ENCODE results near the gene OGA. TPM values are rescaled to one million over a fixed set of nuclear protein-coding genes. Genes with fewer than 3 reads are reported as not detected.

OGA gene
- polyA plus RNA-seq, 1 experiment, result 25.6 TPM

DNA sequence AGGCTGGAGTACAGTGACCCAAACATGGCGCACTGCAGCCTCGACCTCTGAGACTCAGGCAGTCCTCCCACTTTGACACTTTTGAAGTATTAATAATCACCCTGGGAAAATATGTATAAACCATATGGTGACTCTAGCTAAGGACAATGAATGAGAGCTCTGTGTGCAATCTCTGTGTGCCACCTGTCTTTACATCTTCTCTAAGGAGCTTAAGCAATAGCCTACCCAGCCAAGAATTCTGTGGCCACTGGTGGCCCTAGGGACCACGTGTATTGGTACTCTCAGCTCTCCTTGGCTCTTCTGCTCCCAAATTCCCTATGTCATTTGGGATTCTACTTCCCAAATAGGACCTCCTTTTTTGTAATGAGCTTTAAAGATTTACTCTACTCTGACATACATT, 66.0 kb downstream of the OGA start:
- POLR2A ChIA-PET, result no interaction called here
- Histone ChIP-seq H3K36me3 (ENCODE audit: control insufficient read depth, insufficient read depth, low read length) (no peaks in the 10 kb centered on the region), H3K4me3 (ENCODE audit: low read depth, low read length) (no peak overlapping the region), H3K27me3 (ENCODE audit: control insufficient read depth, insufficient read depth, low read length) (0 out of 2 replicates have a peak, but pooled peaks cover 3% of the 10 kb centered on the region)
- TF ChIP-seq, protein P1, sequence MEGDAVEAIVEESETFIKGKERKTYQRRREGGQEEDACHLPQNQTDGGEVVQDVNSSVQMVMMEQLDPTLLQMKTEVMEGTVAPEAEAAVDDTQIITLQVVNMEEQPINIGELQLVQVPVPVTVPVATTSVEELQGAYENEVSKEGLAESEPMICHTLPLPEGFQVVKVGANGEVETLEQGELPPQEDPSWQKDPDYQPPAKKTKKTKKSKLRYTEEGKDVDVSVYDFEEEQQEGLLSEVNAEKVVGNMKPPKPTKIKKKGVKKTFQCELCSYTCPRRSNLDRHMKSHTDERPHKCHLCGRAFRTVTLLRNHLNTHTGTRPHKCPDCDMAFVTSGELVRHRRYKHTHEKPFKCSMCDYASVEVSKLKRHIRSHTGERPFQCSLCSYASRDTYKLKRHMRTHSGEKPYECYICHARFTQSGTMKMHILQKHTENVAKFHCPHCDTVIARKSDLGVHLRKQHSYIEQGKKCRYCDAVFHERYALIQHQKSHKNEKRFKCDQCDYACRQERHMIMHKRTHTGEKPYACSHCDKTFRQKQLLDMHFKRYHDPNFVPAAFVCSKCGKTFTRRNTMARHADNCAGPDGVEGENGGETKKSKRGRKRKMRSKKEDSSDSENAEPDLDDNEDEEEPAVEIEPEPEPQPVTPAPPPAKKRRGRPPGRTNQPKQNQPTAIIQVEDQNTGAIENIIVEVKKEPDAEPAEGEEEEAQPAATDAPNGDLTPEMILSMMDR (IDR thresholded peaks at IDR 0.05; ENCODE audit: insufficient read depth, low read depth, low read length), result no peak
- no peak for DNase-seq (ENCODE audit: low read depth)
- CTCF ChIA-PET, result interaction anchor here (1.1 kb wide), 1 partner anchor 27 kb away, joined by 3 read pairs; no protein-coding TSS in a partner anchor

DNA sequence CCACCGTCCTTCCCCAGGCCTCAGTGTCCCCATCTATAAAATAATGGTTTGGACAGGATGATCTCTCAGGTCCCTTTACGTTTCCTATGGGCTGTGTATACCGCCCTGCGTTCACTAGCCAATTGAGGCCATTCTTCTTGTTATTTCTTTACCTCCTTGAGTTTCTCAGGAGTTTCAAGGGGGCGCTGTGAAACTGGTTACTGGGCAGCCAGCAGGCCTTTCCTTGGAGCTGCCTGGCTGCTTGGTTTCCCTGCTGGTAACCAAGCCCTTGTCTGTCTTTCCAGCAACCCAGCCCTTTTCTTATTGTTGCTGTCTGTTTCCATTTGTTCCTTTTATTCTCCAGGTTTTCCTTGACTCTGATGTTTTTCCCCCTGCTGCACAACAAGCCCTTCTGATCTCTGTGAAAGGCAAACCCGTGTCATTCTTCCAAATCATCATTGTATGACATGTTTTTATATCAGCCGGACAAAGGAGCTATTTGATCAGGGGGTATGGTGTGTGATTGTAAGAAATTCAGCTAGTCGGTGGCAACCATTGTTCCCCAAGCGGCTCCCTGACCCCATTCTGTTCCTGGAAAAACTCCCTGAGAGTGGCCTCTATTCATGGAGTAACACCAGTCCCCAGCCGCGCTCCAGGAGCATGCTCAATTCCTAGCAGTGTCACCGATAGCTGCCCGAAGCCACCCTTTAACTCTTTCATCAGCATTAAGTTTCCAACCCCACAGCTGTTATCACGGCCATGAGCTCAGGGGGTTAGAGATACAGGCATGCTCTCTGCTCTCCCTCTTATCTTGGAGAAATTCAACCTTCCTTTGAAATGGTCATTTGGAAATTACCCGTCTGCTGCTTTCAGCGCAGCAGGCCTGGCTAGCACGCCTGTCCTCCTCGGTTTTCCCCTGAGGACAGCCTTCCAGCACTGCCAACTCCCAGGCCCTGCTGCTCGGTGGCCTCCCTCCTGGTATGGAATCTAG, 68.9 kb downstream of the OGA start:
- ChIA-PET CTCF (interaction anchor here (0.8 kb wide), 1 partner anchor 32 kb away, joined by 3 read pairs; no protein-coding TSS in a partner anchor), POLR2A (no interaction called here)
- no peak for DNase-seq (ENCODE audit: low read depth)
- TF ChIP-seq, protein P1 (IDR thresholded peaks at IDR 0.05; ENCODE audit: insufficient read depth, low read depth, low read length), result no peak
- peaks cover 6% of the 10 kb centered on the region for H3K27me3 ChIP-seq (ENCODE audit: control insufficient read depth, insufficient read depth, low read length)
- no peaks in the 10 kb centered on the region for H3K36me3 ChIP-seq (ENCODE audit: control insufficient read depth, insufficient read depth, low read length)
- no peak overlapping the region for H3K4me3 ChIP-seq (ENCODE audit: low read depth, low read length)

DNA sequence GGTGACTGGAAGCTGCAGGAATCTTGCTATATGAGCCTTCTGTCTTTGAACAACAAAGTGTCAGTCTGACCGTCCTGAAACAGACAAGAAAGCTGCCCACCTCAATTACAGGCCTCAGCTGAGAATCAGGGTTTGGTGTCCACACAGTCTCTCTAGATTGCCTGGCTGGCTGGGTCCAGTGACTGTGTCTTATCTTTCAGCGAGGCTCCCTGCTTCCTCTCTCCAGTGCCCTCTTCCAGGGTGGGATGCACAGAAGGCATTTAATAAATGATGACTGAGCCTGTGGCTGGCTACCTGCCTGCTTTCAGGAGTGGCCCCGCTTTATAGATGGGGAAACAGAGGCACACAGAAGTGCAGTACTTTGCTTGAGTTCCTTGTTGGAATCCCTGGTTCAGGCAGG, 69.7 kb downstream of the OGA start:
- Histone ChIP-seq H3K36me3 (ENCODE audit: control insufficient read depth, insufficient read depth, low read length) (no peaks in the 10 kb centered on the region), H3K4me3 (ENCODE audit: low read depth, low read length) (no peak overlapping the region), H3K27me3 (ENCODE audit: control insufficient read depth, insufficient read depth, low read length) (peaks cover 6% of the 10 kb centered on the region)
- TF ChIP-seq, protein P1 (IDR thresholded peaks at IDR 0.05; ENCODE audit: insufficient read depth, low read depth, low read length), result no peak
- no peak for DNase-seq (ENCODE audit: low read depth)
- ChIA-PET CTCF (no interaction called here), POLR2A (no interaction called here)

DNA sequence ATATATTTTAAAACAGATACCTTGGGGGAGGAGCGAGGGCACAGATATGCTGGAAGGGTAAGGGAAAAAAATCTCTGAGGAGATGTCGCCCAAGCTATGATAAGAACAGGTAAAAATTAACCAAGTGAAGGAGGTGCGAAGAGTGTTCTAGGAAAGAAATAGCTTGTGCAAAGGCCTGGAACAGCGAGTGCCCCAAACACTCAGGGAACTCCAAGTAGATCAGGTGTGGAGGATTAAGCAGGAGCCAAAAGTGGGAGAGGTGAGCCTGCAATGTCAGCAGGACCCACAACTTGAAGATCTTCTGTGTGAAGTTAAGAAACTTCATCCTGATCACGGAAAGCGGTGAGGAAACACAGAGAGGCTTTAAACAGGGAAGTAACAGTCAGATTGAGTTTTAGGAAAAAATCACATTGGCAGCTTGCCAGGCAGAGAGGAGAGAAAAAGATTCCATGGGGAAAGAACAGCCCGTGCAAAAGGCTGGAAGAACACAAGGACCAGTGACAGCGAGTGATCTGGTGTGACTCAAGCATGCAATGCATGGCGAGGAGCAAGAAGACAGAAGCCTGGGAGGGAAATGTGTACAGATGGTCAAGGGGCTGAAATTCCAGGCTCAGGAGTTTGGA, 73.1 kb downstream of the OGA start:
- CTCF ChIA-PET, result interaction anchor here (1.8 kb wide), 1 partner anchor 12 kb away, joined by 7 read pairs; no protein-coding TSS in a partner anchor
- POLR2A ChIA-PET, result no interaction called here

More for the DNA sequence above, 73.1 kb downstream of the OGA start:
- no peaks in the 10 kb centered on the region for H3K36me3 ChIP-seq (ENCODE audit: control insufficient read depth, insufficient read depth, low read length)
- H3K4me3 ChIP-seq (ENCODE audit: low read depth, low read length), result no peak overlapping the region
- H3K27me3 ChIP-seq (ENCODE audit: control insufficient read depth, insufficient read depth, low read length), result peaks cover 8% of the 10 kb centered on the region
- no peak for DNase-seq (ENCODE audit: low read depth)
- TF ChIP-seq, protein P1 (IDR thresholded peaks at IDR 0.05; ENCODE audit: insufficient read depth, low read depth, low read length), result no peak

Data from BJ (cell line).